HG03025 (cell line): Measurements from ENCODE around the gene VOPP1.

Experiments
- ATAC-seq: cut with Tn5 transposase; IDR thresholded peaks from one replicate; pipeline ENCODE4 v1.9.1; 2021; ENCODE audit warnings: mild to moderate bottlenecking, moderate library complexity; ENCODE audit not compliant: unreplicated experiment, low FRiP score

Gene VOPP1

GRCh38 chr7:55557666-55558188, 14.6 kb downstream of the VOPP1 start:
- peak; percentile 78 for ATAC-seq

GRCh38 chr7:55556492-55556891, 15.8 kb downstream of the VOPP1 start:
- ATAC-seq: no peak

GRCh38 chr7:55556031-55556430, 16.3 kb downstream of the VOPP1 start:
- ATAC-seq: no peak

- ATAC-seq: no peak
Measured at GRCh38 chr7:55555160-55555559, 17.1 kb downstream of the VOPP1 start.

- ATAC-seq: no peak
Measured at GRCh38 chr7:55554038-55554437, 18.3 kb downstream of the VOPP1 start.

GRCh38 chr7:55553024-55553345, 19.3 kb downstream of the VOPP1 start:
- no peak for ATAC-seq

GRCh38 chr7:55552320-55553023, 19.8 kb downstream of the VOPP1 start:
- ATAC-seq: no peak

GRCh38 chr7:55550841-55551537, 21.3 kb downstream of the VOPP1 start:
- ATAC-seq: no peak

GRCh38 chr7:55550010-55550663, 22.2 kb downstream of the VOPP1 start:
- ATAC-seq: no peak

GRCh38 chr7:55549457-55549856, 22.8 kb downstream of the VOPP1 start:
- no peak for ATAC-seq

GRCh38 chr7:55548295-55548731, 24.0 kb downstream of the VOPP1 start:
- ATAC-seq: peak; percentile 29

GRCh38 chr7:55546814-55547213, 25.5 kb downstream of the VOPP1 start:
- no peak for ATAC-seq

GRCh38 chr7:55545496-55545895, 26.8 kb downstream of the VOPP1 start:
- no peak for ATAC-seq

- no peak for ATAC-seq
Measured at GRCh38 chr7:55540226-55540858, 32.0 kb downstream of the VOPP1 start.

GRCh38 chr7:55539380-55539779, 32.9 kb downstream of the VOPP1 start:
- no peak for ATAC-seq

GRCh38 chr7:55538538-55538937, 33.8 kb downstream of the VOPP1 start:
- ATAC-seq: no peak

GRCh38 chr7:55537458-55537990, 34.8 kb downstream of the VOPP1 start:
- ATAC-seq: no peak

- ATAC-seq: no peak
Measured at GRCh38 chr7:55536619-55537457, 35.5 kb downstream of the VOPP1 start.

- no peak for ATAC-seq
Measured at GRCh38 chr7:55535617-55536016, 36.7 kb downstream of the VOPP1 start.
